ENCODE data around the gene CEP85. TPM values are rescaled to one million over a fixed set of nuclear protein-coding genes. Genes with fewer than 3 reads are reported as not detected.
A peak's percentile ranks its signal among the peaks of the same experiment; 100 is the strongest.
"Not testable (repeated sequence)": the region's sequence is repeated elsewhere in the genome, so short reads cannot be mapped to it uniquely, and the experiment has no call there.

Gene CEP85
- total RNA-seq, 2 donors from 2014 or later, result 30.8 to 34.6 TPM

DNA sequence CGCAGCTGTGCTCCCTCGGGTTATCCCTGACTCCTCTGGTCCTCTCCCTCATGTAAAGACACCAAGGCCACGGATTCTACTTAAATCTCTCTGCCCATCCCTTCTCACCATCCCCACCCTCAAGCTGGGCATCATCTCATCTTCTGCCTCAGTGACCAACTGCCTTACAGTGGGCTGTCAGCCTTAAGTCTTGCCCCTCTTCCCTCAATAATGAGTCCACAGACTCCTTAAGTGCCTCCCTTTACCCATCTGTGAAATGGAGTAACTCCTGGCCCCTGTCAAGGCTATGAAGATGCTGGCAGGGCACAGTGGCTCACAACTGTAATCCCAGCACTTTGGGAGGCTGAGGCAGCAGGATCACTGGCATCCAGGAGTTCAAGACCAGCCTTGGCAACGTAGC, 57.9 kb downstream of the CEP85 start:
- ATAC-seq (replicated peaks in 1 of 2) (no peak), DNase-seq (no peak)
- H3K4me1 Mint-ChIP-seq (ENCODE audit: low read depth), result peaks cover 57% of the 10 kb centered on the region
- H3K27me3 Mint-ChIP-seq (ENCODE audit: low read depth), result no peaks in the 10 kb centered on the region
- H3K9me3 Mint-ChIP-seq, result no peaks in the 10 kb centered on the region
- peaks cover 0 to 5% of the 10 kb centered on the region in 2 donors for H3K36me3 Mint-ChIP-seq (ENCODE audit: insufficient read depth in 2 of 2)
- H3K4me3 Mint-ChIP-seq, result no peak overlapping the region
- H3K27ac Mint-ChIP-seq, result peak overlapping the region; percentile 69

DNA sequence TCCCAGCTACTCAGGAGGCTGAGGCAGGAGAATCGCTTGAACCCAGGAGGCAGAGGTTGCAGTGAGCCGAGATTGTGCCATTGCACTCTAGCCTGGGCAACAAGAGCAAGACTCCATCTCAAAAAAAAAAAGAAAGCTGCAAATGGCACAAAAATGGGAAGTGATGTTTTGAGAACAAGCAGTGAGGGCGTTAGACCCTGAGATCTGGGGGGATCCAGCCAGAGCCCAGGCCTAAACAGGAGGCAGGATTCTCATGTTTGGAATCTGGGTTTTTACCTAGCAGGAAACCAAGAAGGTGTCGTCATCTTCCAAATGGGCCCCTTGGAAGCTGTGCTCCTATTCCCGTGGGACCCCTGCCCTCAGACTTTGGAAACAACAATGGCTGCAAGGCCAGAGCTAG, 58.7 kb downstream of the CEP85 start:
- H3K36me3 Mint-ChIP-seq (ENCODE audit: insufficient read depth in 2 of 2); H3K4me3 Mint-ChIP-seq; H3K27me3 Mint-ChIP-seq (ENCODE audit: low read depth); H3K9me3 Mint-ChIP-seq; ATAC-seq (replicated peaks in 1 of 2); DNase-seq: not testable (repeated sequence)
- Mint-ChIP-seq H3K4me1 (ENCODE audit: low read depth) (peaks cover 49% of the 10 kb centered on the region), H3K27ac (peak overlapping the region; percentile 61)

DNA sequence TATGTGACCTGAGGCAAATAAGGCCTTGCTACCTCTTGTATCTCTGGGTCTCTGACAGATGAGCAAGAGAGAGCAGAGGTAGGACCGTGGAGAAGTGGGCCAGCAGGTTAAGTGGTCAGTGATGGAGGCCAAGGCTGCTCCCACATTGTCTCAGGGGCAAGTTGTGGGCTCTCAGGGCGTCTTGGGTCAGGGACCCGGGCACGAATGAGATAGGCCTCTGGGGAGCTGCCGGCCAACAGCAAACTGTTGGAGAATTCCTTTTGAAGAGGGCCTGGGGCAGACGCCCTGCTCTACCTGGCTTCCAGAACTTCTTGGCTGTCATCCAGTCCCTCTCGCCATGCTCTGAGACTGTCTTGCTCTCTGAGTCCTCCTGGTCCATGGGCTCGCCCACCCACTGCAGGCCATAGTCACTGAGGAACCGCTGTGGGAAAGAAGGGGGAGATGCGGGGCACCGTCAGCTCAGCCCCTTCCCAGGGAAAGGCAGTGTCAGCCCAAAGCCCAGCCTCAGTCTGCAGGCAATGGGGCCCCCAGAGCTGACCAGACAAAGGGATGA, 60.0 kb downstream of the CEP85 start:
- H3K4me3 Mint-ChIP-seq, result no peak overlapping the region

DNA sequence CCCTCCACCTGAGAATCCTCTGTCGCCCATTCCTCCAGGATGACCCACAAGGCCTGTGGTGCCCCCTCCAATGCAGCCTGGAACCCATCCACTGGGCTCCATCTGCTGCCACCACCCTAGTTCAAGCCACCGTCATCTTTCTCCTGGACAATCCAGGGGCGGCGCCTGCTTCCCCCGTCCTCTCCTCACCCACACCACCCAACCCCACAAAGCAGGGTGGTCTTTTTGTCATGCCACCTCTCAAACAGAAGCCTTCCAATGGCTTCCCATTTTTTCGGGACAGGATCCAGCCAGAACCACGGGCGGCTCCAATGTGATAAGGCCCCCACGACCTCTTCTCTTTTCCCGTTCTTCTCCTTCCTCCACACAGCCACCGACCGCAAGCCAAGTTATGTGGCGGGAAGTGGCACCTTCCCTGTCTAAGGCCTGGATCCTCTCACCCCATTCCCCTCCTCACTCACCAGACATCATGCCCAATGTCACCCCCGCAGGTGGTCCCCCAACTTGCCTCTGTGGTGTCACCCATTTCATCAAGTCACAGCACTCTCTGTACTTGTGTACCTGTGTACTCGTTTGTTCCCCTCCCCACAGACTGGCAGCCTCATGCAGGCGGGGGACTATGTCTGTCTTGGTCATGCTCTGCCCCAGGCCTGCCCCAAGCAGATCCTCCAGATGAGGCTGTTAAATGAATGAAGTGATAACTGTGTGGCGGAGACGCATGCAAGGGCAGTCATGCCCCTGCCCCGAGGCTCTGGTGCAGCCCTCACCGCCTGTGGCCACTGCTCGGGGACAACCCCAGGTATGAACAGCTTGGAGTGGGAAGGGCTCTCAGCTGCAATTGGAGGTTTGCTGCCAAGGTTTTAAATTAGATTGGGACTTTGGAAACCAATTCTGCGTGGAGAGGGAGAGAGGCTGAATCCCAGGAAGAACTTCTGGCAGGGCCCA, 61.5 kb downstream of the CEP85 start:
- Mint-ChIP-seq H3K4me3 (no peak overlapping the region), H3K27ac (no peak overlapping the region), H3K27me3 (ENCODE audit: low read depth) (no peaks in the 10 kb centered on the region), H3K9me3 (no peaks in the 10 kb centered on the region), H3K36me3 (ENCODE audit: insufficient read depth in 2 of 2) (peaks cover 0 to 5% of the 10 kb centered on the region in 2 donors), H3K4me1 (ENCODE audit: low read depth) (peaks cover 22% of the 10 kb centered on the region)
- no peak for ATAC-seq (replicated peaks in 1 of 2)
- DNase-seq, result no peak

More for the DNA sequence above, 60.0 kb downstream of the CEP85 start:
- DNase-seq, result no peak
- no peaks in the 10 kb centered on the region for H3K9me3 Mint-ChIP-seq
- H3K36me3 Mint-ChIP-seq (ENCODE audit: insufficient read depth in 2 of 2), result peaks cover 0 to 5% of the 10 kb centered on the region in 2 donors
- peaks cover 37% of the 10 kb centered on the region for H3K4me1 Mint-ChIP-seq (ENCODE audit: low read depth)
- no peaks in the 10 kb centered on the region for H3K27me3 Mint-ChIP-seq (ENCODE audit: low read depth)
- no peak overlapping the region for H3K27ac Mint-ChIP-seq
- no peak for ATAC-seq (replicated peaks in 1 of 2)

DNA sequence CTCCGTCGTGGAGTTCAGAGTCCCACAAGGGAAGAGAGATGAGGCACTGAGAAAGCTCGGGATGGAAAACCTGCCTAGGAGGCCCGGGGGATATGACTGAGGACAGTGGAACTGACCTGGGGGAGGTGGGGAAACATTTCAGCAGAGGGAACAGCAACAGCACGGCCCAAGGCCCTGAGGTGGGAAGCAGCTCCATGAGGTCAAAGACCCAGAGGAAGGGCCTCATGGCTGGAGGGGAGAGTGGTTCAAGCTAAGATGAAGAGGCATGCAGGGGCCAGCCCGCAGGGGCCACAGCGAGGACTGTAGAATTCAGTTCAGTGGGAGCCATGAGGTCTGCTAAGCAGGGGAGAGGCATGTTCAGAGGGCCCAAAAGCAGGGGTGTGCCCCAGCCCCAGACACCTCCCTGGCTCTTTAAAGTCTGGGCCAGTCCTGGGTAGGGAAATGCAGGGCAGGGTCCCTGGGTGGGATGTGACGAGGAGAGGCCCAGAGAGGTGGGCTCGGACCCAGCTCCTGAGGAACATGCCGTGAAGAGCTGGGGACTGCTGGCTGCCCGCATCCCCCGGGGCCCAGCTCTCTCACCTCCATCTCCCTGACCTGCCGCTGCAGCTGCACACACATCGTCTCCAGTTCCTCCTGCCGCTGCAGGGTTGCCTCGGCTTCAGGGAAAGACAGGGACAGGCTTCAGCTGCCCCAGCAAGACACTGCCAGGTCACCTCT, 62.5 kb downstream of the CEP85 start:
- Mint-ChIP-seq H3K27ac (no peak overlapping the region), H3K4me3 (no peak overlapping the region), H3K27me3 (ENCODE audit: low read depth) (no peaks in the 10 kb centered on the region)

DNA sequence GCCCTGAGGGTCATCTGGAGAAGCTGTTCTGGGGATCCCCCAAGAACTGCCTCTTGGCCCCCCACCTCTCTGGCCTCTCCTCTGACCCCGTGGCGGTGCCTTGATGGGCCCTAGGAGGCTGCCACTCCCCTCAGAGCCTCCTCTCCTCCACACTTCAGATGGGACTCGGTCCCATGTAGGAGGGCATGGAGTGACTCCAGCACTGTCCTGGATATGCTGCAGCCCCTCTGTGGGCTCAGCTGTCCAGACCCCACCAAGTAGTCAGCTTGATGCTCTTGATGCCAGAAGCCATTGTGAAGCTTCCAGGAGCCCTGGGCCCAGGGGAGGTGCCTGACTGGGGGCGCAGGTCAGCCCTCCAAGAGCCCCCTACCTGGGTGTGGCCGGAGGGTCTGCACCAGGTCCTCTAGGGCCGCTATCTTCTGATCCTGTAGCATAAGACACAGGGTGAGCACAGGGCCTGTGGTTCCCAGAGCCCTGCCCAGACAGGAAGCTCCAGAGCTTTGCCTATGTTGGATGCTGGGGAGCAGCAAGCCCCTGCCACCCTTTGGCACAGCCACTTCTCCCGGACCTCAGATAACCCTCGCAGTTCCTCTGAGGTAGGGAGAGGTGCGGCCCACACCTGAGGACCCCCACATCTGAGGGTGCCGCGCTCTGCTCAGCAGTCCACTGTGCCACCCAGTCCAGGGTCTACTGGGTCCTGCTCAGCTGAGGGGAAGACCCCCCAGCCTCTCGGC, 63.2 kb downstream of the CEP85 start:
- Mint-ChIP-seq H3K27me3 (ENCODE audit: low read depth) (no peaks in the 10 kb centered on the region), H3K9me3 (no peaks in the 10 kb centered on the region), H3K36me3 (ENCODE audit: insufficient read depth in 2 of 2) (peaks cover 0 to 3% of the 10 kb centered on the region in 2 donors), H3K27ac (no peak overlapping the region), H3K4me3 (no peak overlapping the region), H3K4me1 (ENCODE audit: low read depth) (peaks cover 9% of the 10 kb centered on the region)
- DNase-seq (no peak), ATAC-seq (replicated peaks in 1 of 2) (no peak)

More for the DNA sequence above, 62.5 kb downstream of the CEP85 start:
- H3K9me3 Mint-ChIP-seq, result no peaks in the 10 kb centered on the region
- H3K4me1 Mint-ChIP-seq (ENCODE audit: low read depth), result peaks cover 14% of the 10 kb centered on the region
- ATAC-seq (replicated peaks in 1 of 2) (no peak), DNase-seq (no peak)
- H3K36me3 Mint-ChIP-seq (ENCODE audit: insufficient read depth in 2 of 2), result peaks cover 0 to 5% of the 10 kb centered on the region in 2 donors

DNA sequence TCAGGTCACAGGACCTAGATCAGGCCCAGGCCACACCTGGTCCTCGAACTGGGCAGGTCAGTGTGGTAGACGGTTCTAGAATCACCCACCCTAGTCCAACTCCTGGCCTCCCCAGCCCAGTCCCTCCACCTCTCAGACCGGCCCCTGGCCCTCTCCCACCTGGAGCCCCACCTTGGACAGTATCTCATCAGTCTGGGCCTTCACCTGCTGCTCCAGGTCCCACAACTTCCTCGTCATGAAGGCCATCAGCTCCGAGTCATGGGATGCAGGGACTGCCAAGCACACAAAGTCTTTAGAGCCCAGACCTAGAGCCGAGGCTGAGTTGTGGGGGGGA, 63.8 kb downstream of the CEP85 start:
- H3K27ac Mint-ChIP-seq, result no peak overlapping the region
- H3K4me3 Mint-ChIP-seq, result no peak overlapping the region
- H3K27me3 Mint-ChIP-seq (ENCODE audit: low read depth), result no peaks in the 10 kb centered on the region
- H3K9me3 Mint-ChIP-seq, result no peaks in the 10 kb centered on the region
- ATAC-seq (replicated peaks in 1 of 2) (no peak), DNase-seq (no peak)
- H3K36me3 Mint-ChIP-seq (ENCODE audit: insufficient read depth in 2 of 2), result peaks cover 0 to 2% of the 10 kb centered on the region in 2 donors
- peaks cover 7% of the 10 kb centered on the region for H3K4me1 Mint-ChIP-seq (ENCODE audit: low read depth)

DNA sequence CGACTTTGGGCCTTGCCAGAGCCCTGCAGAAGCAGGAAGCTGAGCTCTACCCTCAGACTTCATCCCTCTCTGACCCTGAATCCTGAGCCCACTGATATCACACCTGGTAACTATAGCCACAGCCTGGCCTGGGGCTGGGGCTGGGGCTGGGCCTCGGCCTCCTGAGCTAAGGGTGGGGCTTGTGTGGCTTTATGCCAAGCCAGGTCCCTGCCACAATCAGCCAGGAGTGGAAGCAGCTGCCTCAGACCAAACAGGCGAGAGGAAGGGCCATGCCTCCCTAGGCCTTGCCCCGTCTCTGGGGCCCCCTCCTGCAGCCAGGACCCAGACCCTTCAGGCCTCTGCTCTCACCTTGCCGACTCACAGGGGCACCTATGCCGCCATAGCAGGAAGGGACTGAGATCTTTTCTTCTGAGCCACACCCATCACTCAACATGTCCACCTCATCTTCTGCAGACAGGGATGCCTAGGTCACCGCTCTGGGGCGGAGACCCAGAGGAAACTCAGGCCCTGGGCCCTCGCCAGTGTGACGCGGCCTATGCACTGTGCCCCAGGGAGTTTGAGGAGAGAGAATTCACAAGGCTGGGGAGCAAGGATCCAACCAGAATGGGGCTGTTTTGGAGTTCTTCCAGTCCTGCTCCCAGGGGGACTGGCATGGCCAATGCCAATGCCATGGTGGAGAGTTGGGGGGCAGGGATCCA, 66.7 kb downstream of the CEP85 start:
- no peak for ATAC-seq (replicated peaks in 1 of 2)
- peak overlapping the region; percentile 10 for H3K27ac Mint-ChIP-seq

DNA sequence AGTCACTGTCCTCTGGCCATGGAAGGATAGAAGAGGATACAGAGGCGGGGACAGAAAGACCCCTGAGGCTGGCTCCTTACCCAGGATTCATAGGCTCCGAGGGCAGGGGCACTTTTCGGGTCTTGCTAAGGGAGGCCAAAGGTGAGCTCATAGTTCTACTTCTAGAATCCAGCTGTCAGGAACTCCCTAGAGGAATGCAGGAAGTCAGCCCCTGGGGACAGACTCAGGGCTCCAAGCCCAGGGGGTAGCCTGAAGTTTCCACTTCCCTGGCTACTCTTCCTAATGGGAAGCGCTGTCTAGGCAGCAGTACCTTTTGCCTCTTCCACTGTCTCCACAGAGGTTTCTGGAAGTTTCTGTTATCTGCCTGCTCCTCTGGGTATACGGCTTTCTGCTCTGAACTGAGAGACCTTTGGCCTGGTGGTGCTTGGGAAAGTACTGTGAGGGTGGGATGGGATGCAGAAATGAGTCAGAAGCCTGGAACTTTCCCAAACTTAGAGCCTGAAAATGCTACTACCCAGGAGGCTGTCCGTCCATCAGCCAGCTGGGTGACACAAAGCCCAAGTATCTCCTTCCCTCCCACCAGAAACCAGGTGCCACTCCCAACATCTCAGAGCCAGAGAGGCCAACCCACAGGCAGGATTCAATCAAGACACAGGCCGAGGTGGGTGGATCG, 68.9 kb downstream of the CEP85 start:
- Mint-ChIP-seq H3K27me3 (ENCODE audit: low read depth) (no peaks in the 10 kb centered on the region), H3K27ac (no peak overlapping the region), H3K4me3 (no peak overlapping the region), H3K9me3 (no peaks in the 10 kb centered on the region), H3K36me3 (ENCODE audit: insufficient read depth in 2 of 2) (no peaks in the 10 kb centered on the region), H3K4me1 (ENCODE audit: low read depth) (peaks cover 32% of the 10 kb centered on the region)
- DNase-seq (no peak), ATAC-seq (replicated peaks in 1 of 2) (no peak)

More for the DNA sequence above, 66.7 kb downstream of the CEP85 start:
- Mint-ChIP-seq H3K4me1 (ENCODE audit: low read depth) (peaks cover 15% of the 10 kb centered on the region), H3K27me3 (ENCODE audit: low read depth) (no peaks in the 10 kb centered on the region), H3K9me3 (no peaks in the 10 kb centered on the region), H3K36me3 (ENCODE audit: insufficient read depth in 2 of 2) (peaks cover 0 to 2% of the 10 kb centered on the region in 2 donors), H3K4me3 (no peak overlapping the region)
- no peak for DNase-seq

DNA sequence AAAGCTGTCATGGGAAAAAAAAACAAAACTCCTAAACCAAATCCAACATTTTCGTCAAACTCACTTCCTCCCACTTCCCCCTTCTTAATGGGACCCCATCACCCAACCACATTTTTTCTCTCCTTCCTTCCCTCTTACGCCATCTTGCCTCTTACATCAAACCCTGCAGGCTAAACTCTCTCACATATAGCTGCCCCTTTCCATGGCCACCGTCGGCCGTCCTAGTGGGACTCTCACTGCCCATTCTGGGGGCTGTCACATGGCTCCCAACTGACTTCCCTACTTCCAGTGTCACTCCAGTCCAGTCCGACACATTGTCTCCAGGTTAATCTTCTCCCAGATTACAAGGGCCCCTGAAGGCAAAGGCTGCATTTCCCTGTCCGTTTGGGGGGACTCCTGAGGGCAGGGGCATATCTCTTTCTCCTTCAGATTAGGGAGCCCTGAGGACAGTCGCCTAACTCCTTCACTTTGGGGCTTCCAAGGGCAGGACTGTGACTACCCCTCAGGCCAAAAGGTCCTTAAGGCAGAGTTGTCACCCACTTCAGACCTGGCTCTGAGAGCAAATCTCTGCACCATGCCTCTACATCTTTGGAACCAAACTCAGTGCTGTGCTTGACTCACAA, 71.8 kb downstream of the CEP85 start:
- no peak for ATAC-seq (replicated peaks in 1 of 2)
- no peaks in the 10 kb centered on the region for H3K9me3 Mint-ChIP-seq
- no peaks in the 10 kb centered on the region for H3K36me3 Mint-ChIP-seq (ENCODE audit: insufficient read depth in 2 of 2)
- peaks cover 47% of the 10 kb centered on the region for H3K4me1 Mint-ChIP-seq (ENCODE audit: low read depth)
- peak overlapping the region; percentile 86 for H3K27ac Mint-ChIP-seq
- H3K27me3 Mint-ChIP-seq (ENCODE audit: low read depth), result no peaks in the 10 kb centered on the region
- no peak for DNase-seq
- H3K4me3 Mint-ChIP-seq, result peak overlapping the region; percentile 99

DNA sequence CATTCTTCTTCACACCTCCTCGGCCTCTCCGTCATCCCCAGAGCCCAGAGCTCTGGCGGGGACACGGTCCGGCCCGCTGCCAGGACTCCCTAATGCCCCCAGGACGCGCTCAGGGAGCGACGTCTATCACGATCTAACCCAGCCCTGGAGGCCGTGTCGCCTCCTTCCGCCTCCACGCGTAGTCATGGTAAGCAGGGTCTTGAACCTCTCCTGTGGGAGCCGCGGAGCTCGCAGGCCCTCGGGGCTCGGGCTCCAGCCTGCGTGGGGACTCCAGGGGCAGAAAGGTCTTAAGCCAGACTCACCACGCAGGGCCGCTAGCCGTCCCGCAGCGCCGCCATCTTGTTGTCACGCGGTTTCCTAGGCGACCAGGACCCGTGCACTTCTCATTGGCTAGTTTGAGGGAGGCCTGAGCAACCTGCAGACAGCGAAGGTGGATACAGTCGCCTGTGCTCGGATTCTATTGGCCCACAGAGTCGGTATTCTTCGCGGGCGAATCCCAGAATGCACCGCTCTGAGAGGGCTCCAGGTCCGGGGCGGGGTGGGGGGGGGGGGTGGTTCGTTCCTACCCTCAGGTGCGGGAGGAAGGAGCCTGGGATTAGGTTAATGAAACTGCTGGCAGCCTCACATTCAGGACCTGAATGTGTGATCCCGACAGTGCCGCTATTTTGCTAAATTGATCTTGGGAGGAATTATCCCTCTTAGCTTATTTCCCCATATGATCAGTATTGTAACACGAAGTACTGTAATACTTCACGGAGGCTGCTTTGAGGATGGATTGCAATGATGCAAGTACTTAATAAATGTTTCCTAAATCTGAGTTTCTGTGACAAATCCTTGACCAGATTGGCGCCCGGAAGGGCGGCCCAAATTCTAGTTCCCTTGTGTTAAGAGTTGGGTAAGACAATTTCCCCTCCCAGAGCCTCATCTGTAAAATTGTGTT, 72.6 kb downstream of the CEP85 start, which contains the start of gene UBXN11:
Gene UBXN11, minus strand, starts transcription at position 347 of the 940 bp plus-strand sequence. CDS start 3,753 bp downstream, outside the sequence.
- H3K4me3 Mint-ChIP-seq, result peak within 1 kb of the TSS; percentile 99
- DNase-seq (peak; percentile 92 to 95), ATAC-seq (replicated peaks in 1 of 2) (peak; percentile 95 to 96)
- no peaks in the 10 kb centered on the region for H3K9me3 Mint-ChIP-seq
- H3K27me3 Mint-ChIP-seq (ENCODE audit: low read depth), result no peaks in the 10 kb centered on the region
- H3K36me3 Mint-ChIP-seq (ENCODE audit: insufficient read depth in 2 of 2), result no peaks in the 10 kb centered on the region
- H3K27ac Mint-ChIP-seq, result peak within 1 kb of the TSS; percentile 91
- H3K4me1 Mint-ChIP-seq (ENCODE audit: low read depth), result peaks cover 47% of the 10 kb centered on the region
